GM04504 (cell line): ENCODE results near the gene SLCO1B3.

Source experiments
- DNase-seq: peaks from one replicate; pipeline ENCODE4 v3.0.0-alpha.2; 2012; ENCODE audit warnings: low read depth

SLCO1B3 gene

DNA sequence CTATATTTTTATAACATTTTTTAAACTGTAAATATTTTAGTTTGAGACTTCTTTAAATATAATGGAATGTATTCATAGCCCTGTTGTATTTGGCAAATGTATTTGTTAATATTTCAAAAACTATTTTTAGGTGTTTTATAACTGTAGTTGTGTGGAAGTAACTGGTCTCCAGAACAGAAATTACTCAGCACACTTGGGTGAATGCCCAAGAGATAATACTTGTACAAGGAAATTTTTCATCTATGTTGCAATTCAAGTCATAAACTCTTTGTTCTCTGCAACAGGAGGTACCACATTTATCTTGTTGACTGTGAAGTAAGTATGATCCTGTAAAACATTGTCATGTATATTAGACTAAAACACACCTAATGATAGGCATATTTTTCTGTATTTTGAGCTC is 72.8 kb downstream of the SLCO1B3 start:
- DNase-seq = no peak

- DNase-seq = no peak
Measured at GRCh38 chr12:20885116-20885515, 74.6 kb downstream of the SLCO1B3 start.

DNA sequence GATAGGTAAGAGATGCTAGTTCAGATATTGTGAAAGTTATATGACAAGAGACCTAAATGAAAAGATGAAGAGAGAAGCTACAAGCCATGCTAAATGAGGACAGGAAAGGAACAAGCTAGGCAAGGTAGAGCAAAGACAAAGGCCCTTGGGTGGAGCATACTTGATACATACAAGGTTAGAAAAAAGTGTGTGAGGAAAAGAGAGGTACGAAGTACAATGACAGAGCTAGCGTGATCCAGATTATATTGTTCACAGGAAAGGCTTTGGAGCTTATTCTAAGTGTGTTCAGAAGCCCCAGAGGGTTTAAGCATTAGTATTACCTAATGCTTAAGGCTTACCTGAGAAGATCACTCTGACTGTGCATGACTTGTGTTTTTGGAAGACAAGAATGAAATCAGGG is 75.0 kb downstream of the SLCO1B3 start:
- no peak for DNase-seq

GRCh38 chr12:20917269-20917668 is 106.8 kb downstream of the SLCO1B3 start:
- no peak for DNase-seq

- no peak for DNase-seq
Measured at GRCh38 chr12:20917819-20918218, 107.3 kb downstream of the SLCO1B3 start.

GRCh38 chr12:20931894-20932293 is 121.4 kb downstream of the SLCO1B3 start:
- DNase-seq = no peak

DNA sequence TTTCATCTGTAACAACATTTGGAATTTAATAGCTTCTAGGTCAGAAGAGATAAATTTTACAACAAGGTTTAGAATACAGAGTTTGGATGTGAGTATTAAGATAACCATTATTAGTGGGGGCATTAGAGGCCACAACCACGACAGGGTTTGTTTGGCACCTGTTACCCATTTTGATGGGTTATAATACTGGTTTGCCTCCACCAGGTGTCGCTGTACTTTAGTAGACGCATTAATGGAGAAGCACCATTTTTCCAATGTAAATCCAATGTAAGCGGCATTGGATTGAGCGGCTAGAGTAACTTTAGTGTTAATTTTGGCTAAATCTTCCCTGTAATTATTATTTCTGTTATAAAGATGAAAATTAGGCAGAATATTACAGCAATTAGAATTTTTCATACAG is 136.2 kb downstream of the SLCO1B3 start:
- DNase-seq = no peak

- DNase-seq = no peak
Measured at GRCh38 chr12:20950248-20950647, 139.7 kb downstream of the SLCO1B3 start.

DNA sequence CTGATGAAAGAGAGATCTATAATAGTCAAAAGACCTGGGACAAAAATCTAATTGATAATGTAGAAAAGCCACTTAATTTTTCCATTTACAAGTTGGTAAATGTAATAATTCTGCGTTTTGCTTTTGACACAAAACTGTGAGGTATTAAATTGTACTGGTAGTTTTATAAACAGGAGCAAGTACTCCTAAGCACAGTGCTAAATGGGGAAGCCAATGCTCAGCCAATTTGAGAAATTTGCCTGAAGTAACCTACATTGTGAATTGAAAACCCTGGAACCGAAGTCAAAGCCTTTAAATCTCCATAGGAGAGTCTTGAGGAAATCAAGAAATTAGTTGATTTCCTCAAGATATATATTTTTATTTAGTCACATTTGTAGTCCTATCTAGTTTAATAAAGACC is 152.8 kb downstream of the SLCO1B3 start:
- DNase-seq = no peak

DNA sequence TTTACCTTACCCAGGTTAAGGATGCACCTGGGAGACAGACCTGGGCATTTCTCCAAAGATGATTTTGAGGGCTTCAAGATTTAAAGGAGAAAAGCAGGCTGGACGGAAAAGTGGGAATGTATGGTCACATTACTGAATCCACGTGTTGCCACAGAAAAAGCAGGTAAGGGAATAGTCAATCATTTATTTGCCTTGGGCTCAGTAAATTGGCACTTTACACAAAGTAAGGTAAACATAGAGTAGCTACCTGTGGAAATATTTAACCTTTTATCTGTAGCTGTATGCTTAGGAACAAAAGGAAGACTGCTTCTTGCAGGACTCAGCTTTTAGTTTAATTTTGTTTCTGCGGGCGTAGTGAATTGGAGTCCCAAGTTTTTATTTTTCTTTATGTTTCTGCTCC is 153.3 kb downstream of the SLCO1B3 start:
- DNase-seq = no peak
